ENCODE results near the gene DHDH.
"Not testable (repeated sequence)": the region's sequence is repeated elsewhere in the genome, so short reads cannot be mapped to it uniquely, and the experiment has no call there.

The DHDH gene

DNA sequence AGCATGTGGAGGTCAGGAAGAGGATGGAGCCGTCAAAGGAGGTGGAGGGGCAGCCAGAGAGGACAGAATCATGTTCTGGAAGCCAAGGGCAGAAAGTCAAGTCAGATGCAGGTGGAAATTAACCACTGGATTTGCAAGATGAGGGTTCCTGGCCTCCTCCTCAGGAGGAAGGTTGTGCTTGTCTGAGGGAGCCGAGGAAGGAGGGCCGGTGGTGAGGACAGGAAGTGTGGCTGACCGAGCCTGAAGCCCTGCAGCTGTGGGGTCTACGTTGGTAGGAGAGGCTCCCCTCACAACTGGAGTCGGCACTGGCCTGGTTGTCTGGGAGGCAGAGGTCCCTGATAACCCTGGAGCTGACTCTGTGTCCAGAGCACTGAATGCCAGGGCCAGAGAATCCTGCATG, 15.4 kb upstream of the DHDH start:
- no peak for DNase-seq

DNA sequence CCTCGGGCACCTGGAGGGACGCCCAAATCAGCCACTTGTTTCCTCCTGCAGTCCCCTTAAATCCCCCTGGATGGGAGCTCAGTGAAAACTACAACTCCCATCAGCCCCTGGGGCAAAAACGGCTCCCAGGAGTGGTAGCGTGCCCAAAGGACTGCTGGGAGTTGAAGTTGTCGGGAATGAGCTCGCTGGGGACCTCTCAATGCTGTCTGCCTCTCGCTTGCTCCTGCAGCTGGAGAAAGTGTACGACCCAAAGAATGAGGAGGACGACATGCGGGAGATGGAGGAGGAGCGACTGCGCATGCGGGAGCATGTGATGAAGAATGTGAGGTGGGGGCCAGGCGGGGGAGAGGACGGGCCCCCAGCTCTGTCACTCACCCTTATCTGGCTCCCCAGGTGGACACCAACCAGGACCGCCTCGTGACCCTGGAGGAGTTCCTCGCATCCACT, 14.7 kb upstream of the DHDH start:
- no peak for DNase-seq

DNA sequence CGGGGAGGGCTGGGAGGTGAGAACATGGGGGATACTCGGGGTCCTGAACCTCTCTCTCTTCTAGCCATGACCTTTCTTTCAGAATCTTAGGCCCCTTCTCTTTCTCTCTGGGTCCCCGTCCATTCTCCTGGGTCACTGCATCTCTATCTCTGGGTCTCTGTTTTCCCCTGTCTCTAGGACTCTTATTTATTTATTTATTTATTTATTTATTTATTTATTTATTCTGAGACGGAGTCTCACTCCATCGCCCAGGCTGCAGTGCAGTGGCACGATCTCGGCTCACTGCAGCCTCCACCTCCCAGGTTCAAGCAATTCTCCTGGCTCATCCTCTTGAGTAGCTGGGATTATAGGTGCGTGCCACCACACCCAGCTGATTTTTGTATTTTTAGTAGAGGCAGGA, 14.2 kb upstream of the DHDH start:
- not testable (repeated sequence) for DNase-seq

DNA sequence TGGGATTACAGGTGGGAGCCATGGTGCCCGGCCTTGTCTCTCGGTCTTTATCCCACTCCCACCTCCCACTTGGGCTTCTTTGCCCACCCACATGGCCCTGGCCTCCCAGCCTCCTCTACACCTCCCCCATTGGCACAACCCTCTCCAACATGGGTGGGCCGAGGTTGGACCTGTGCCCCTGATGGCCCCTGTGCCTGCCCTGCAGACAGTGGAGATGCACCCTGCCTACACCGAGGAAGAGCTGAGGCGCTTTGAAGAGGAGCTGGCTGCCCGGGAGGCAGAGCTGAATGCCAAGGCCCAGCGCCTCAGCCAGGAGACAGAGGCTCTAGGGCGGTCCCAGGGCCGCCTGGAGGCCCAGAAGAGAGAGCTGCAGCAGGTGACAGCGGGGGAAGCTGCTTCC, 12.6 kb upstream of the DHDH start:
- DNase-seq, result no peak

DNA sequence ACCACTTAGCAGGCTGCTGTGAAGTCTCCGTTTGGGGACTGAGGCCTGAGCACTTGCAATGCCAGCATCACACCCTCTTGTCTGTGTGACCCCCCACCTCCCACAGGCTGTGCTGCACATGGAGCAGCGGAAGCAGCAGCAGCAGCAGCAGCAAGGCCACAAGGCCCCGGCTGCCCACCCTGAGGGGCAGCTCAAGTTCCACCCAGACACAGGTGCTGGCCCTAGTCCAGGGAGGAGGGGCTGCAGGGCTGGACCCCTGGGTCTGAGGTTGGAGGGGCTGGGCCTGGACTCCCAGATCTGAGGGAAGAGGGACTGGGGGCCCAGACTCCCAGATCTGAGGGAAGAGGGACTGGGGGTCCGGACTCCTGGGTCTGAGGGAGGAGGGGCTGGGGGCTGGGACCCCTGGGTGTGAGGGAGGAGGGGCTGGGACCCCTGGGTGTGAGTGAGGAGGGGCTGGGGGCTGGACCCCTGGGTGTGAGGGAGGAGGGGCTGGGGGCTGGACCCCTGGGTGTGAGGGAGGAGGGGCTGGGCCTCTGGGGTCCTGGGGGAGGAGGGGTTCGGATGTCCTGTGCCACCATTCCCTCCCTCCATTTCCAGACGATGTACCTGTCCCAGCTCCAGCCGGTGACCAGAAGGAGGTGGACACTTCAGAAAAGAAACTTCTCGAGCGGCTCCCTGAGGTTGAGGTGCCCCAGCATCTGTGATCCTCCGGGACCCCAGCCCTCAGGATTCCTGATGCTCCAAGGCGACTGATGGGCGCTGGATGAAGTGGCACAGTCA, 11.6 kb upstream of the DHDH start:
- DNase-seq, result no peak

DNA sequence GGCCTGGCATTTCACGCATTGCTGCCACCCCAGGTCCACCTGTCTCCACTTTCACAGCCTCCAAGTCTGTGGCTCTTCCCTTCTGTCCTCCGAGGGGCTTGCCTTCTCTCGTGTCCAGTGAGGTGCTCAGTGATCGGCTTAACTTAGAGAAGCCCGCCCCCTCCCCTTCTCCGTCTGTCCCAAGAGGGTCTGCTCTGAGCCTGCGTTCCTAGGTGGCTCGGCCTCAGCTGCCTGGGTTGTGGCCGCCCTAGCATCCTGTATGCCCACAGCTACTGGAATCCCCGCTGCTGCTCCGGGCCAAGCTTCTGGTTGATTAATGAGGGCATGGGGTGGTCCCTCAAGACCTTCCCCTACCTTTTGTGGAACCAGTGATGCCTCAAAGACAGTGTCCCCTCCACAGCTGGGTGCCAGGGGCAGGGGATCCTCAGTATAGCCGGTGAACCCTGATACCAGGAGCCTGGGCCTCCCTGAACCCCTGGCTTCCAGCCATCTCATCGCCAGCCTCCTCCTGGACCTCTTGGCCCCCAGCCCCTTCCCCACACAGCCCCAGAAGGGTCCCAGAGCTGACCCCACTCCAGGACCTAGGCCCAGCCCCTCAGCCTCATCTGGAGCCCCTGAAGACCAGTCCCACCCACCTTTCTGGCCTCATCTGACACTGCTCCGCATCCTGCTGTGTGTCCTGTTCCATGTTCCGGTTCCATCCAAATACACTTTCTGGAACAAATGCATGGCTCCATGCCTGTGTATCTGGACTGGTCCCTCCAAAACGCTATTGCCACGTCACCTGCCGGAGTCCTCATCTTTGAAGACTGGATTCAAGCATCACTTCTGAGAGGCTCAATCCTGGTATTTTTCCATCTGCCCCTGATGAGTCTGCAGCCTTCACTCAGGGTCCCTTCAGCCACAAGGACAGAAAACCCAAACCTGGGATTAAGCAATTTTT, 10.7 kb upstream of the DHDH start:
- DNase-seq, result no peak

DNA sequence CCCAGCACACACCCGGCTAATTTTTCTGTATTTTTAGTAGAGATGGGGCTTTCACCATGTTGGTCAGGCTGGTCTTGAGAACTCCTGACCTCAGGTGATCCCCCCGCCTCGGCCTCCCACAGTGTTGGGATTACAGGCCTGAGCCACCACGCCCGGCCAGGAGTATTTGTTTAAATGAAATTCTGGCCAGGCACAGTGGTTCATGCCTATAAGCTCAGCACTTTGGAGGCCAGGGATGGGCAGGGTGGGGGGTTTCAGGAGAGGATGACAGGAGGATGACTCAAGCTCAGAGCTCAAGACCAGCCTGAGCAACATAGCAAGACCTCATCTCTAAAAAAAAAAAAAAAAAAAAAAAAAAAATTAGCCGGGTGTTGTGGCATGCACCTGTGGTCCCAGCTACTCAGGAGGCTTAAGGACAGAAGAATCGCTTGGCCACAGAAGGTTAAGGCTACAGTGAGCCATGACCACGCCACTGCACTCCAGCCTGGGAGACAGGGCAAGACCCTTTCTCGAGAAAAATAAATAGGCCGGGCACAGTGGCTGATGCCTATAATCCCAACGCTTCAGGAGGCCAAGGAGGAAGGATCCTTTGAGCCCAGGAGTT, 8.2 kb upstream of the DHDH start:
- DNase-seq, result no peak

DNA sequence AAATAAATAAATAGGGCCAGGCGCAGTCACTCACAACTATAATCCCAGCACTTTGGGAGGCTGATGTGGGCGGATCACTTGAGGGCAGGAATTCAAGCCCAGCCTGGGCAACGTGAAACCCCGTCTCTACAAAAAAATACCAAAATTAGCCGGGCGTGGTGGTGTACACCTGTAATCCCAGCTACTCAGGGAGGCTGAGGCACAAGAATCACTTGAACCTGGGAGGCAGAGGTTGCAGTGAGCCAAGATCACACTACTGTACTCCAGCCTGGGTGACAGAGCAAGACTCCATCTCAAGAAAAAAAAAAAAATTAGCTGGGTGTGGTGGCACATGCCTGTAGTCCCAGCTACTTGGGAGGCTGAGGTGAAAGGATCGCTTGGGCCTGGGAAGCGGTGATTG, 7.6 kb upstream of the DHDH start:
- not testable (repeated sequence) for DNase-seq

DNA sequence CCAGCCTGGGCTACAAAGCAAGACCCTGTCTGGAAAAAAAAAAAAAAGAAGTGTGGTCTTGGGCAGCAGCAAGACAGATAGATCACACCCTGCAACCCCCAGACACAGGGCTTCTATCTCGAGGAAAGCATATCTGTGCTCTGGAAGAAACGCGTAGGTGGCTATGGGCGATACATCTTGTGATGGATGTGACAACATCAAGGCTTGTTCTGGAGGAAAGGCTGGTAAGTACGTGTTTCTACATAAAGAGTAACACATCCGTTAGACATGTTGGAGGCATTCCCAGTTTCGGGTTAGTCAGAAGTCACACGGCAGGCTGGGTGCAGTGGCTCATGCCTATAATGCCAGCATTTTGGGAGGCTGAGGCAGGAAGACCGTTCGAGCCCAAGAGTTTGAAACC, 6.6 kb upstream of the DHDH start:
- peak; percentile 53 for DNase-seq

DNA sequence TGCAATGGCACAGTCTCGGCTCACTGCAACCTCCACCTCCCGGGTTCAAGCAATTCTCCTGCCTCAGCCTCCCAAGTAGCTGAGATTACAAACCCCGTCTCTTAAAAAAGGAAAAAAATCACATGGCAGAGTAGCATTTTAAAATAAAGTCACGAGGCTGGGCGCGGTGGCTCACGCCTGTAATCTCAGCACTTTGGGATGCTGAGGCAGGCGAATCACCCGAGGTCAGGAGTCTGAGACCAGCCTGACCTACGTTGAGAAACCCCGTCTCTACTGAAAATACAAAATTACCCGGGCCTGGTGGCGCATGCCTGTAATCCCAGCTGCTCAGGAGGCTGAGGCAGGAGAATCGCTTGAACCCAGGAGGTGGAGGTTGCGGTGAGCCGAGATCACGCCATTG, 5.8 kb upstream of the DHDH start:
- not testable (repeated sequence) for DNase-seq

DNA sequence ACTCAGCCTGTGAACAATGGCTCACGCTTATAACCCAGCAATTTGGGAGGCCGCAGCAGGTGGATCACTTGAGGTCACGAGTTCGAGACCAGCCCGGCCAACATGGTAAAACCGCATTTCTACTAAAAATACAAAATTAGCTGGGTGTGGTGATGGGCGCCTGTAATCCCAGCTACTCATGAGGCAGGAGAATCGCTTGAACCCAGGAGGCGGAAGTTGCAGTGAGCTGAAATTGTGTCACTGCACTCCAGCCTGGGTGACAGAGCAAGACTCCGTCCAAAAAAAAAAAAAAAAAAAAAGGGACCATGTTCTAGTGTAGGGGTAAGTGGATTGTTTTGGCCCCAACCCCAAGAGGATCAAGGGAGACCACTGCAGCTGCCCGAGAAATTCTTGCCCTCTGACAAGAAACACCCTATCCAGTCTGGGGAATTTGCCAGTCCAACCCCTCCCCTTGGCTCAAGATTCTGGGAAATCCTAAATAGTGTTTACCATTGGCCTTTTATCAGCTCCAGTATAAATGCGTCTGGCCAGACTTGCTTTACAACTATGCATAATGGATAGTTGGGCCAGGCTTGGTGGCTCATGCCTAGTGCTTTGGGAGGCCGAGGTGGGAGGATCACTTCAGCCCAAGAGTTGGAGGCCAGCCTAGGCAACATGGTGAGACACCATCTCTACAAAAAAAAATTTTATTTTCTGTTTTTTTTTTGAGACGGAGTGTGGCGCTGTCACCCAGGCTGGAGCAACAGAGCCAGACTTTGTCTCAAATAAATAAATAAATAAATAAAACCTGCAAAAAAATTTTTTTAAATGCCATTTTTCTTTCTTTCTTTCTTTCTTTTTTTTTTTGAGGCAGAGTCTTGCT, 5.1 kb upstream of the DHDH start:
- DNase-seq, result peak; percentile 10

DNA sequence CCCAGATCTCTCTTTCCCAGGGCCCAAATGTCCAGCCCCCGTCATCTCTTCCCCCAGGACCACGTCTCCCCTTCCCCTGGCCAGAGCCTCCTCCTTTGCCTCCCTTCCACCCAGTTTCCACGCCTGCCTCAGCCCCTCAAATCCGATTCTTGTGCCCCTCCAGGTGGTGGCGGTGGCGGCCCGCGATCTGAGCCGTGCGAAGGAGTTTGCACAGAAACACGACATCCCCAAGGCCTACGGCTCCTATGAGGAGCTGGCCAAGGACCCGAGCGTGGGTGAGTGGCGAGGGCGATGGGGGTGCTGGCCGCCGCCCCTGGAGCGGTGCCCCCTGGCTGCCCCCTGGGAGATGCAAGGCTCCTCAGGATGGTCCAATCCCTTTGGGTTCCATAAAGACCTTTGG, 1.3 kb downstream of the DHDH start:
- DNase-seq, result no peak

DNA sequence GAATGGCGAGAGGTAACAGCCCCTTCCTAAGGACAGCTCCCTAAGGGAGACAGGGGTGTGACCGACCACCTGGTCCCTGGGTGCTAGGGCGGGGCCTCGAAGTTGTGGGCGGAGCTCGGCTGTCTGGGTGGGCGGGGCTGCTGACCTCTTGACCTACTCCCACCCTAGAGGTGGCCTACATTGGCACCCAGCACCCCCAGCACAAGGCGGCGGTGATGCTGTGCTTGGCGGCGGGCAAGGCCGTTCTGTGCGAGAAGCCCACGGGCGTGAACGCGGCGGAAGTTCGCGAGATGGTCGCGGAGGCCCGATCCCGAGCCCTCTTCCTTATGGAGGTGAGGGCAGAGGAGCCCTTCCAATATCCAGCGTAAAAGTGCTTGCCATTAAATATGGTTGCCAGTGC, 2.4 kb downstream of the DHDH start:
- no peak for DNase-seq

DNA sequence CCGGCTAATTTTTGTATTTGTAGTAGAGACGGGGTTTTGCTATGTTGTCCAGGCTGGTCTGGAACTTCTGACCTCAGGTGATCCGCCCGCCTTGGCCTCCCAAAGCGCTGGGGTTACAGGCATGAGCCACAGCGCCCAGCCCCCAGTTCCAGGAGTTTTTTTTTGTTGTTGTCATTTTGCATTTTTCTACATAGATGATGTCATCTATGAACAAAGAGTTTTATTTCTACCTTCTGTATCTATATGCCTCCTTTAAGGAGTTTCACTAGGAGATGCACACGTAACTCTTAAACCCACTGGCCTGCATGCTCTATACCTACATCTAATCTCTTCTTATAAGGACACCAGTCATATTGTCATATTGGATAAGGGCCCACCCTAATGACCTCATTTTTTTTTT, 4.8 kb downstream of the DHDH start:
- no peak for DNase-seq

DNA sequence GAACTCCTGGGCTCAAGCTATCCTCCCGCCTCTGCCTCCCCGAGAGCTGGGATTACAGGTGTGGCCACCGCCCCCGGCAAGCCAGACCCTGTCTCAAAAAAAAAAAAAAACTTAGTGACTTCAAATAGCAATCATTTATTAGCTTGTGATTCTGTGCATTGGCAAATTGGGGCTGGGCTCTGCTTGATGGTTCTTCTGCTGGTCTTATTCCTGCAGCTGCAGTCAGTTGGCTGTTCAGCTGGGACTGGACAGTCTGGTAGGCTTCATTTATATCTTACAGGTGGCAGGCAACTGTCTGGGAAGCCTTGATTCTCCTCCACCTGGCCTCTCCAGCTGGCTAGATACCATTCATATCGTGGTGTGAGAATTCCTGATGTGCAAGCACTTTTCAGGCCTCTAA, 7.4 kb downstream of the DHDH start:
- no peak for DNase-seq

DNA sequence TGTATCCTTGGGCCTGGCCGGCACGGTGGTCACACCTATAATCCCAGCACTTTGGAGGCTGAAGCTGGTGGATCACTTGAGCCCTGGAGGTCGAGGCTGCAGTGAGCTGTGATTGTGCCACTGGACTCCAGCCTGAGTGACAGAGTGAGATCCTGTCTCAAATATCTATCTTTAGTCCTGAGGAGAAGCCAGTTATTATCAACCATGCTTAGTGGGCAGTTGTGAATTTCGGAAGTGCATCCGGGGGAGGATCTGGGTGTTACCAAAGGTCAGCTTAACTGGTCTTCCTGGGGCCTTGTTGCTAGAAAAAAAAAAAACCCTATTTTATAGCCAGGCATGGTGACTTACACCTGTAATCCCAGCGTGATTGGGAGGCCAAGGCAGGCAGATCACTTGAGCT, 9.6 kb downstream of the DHDH start:
- DNase-seq, result no peak

DNA sequence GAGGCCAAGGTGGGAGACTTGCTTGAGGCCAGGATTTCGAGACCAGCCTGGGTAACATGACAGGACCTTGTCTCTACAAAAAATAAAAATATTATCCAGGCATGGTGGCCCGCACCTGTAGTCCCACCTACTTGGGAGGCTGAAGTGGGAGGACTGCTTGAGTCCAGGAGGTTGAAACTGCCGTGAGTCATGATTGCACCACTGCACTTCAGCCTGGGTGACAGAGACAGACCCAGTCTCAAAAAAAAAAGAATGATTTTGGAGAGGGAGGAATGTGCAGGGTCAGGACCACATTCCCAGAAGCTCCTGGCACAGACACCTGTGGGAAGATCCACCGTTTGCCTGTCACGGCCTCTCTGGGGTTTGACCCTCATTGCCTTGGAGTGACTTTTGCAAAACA, 11.9 kb downstream of the DHDH start:
- DNase-seq, result no peak

DNA sequence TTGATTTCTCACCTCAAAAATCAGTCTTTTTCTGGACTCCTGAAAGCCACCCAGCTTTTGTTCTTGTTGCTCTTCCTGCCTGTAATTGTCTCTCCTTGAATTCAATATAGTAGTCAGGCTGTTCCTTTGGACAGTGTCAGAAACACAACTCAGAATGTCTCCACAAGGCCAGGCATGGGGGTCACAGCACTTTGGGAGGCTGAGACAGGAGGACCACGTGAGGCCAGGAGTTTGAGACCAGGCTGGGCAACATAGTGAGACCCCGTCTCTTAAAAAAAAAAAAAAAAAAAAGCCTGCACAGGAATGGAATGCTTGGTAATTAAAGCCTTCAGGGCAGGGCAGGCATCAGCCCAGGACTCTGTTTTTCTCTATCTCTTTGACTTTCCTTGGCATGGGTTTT, 12.3 kb downstream of the DHDH start:
- DNase-seq, result no peak

DNA sequence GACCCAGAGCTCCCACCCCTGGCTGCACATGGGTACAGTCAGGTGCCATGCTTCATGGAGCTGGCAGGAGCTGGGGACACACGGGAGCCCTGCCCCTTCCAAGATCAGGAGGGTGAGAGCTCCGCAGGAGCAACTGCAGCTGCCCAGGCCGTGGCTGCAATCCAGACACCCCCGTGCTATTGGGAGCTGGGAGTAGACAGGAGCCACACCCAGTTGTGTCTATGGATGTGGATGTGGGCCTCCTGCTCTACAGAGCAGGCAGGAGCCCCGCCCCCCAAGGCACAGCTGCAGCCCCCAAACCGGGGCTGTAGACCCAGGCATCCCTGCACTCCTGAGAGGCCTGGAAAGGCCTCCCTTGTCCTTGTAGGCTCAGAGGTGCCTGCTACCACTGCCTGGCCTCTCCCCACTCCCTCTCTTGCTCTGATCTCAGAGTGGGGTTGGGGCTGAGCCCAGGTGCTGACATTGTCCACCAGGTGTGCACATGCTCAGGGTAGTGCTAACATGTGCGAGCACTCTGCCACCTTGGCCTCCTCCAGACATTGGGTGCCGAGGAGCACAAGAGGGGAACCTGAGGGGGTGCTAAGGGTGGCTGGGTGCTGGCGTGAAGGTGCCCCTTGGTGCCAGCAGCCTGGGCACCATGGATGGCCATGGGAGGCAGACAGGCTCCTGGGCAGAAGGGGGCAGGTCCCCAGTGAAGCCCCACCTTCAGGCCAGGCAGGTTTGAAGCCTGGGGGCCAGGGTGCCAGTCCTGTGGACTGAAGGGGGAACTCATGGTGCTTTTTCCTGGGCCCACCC, 13.2 kb downstream of the DHDH start:
- no peak for DNase-seq

DNA sequence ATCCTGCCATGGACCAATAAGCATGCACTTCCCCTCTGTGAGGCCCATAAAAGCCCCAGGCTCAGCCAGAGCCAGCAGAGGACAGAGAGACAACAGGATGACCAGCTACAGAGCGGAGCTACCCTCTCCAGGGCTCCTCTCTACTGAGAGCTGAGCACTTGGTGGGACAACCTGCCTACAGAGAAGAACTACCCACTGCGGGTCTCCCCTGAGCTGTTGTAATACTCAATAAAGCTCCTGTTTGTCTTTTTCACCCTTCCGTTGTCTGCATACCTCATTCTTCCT, 13.7 kb downstream of the DHDH start:
- DNase-seq, result no peak

DNA sequence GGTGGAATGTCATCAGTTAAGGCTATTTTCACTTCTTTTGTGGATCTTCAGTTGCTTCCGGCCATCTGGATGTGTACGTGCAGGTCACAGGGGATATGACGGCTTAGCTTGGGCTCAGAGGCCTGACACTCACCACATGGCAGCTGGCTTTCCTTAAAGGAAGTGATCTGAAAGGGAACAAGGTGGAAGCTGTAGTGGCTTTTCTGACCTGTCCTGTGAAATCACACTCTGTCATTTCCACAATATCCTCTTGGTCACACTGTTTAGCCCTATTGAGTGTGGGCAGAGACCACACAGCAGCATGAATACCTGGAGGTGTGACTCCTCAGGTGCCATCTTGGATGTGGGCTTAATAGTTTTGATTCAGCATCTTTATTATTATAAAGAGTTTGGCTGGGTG, 16.7 kb downstream of the DHDH start:
- peak; percentile 85 for DNase-seq

DNA sequence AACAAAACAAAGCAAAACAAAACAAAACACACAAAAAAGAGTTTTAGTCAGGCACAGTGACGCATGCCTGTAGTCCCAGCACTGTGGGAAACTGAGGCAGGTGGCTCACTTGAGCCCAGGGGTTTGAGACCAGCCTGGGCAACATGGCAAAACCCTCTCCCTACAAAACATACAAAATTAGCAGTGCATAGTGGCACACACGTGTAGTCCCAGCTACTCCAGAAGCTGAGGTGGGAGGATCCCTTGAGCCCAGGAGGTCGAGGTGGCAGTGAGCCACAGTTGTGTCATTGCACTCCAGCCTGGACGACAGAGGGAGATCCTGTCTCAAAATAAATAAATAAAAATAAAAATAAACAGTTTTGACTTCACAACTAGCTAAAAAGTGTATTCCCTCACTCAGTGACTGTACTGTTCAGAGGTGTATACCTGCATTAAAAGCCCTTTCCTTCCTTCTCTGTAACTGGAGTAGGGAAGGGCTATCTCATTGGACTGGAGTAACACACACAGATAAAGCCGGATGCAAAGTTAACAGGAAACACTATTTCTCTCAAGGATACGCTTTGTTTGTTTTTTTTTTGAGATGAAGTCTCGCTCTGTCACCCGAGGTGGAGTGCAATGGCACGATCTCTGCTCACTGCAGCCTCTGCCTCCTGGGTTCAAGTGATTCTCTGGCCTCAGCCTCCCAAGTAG, 17.5 kb downstream of the DHDH start:
- DNase-seq, result no peak

Measured in MV-4-11 (cell line).